ENCODE data around the gene MAP3K1.

MAP3K1 gene

DNA sequence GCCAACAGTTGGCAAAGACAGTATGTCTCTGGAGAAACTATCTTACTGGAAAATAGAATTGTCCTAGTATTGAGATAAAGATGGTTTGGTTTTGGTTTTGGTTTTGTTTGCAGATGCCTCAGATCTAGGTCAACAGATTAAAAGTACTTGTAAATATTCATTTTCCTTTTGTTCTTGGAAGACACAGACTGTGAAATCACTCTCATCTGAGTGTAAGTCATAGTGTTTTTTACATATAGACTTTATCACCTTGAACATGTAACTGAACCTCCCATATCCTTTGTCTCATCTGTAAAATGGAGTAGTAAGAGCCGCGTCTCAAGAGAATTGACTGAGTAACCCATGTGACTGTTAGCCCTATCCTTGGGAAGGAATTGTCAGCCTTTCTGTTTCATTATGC is 34.3 kb downstream of the MAP3K1 start:
- DNase-seq (ENCODE audit: low read depth, low spot score): no peak

DNA sequence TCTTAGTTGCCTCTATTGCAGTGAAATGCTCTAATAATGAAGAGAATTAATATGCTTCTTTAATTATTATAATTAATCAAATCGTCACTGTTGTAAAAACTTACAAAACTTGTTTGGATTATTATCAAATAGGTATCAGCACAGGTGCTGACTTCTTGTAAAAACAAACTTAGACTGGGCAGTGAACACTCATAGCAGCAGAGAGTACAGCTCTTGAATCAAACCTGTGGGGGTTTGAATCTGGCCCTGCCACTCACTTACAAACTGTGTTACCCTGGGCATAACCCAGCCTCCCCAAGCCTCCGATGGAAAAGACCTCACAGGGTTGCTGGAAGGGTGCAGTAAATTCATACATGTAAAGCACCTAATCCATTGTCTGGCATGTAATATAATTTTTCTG is 35.1 kb downstream of the MAP3K1 start:
- DNase-seq (ENCODE audit: low read depth, low spot score): no peak

DNA sequence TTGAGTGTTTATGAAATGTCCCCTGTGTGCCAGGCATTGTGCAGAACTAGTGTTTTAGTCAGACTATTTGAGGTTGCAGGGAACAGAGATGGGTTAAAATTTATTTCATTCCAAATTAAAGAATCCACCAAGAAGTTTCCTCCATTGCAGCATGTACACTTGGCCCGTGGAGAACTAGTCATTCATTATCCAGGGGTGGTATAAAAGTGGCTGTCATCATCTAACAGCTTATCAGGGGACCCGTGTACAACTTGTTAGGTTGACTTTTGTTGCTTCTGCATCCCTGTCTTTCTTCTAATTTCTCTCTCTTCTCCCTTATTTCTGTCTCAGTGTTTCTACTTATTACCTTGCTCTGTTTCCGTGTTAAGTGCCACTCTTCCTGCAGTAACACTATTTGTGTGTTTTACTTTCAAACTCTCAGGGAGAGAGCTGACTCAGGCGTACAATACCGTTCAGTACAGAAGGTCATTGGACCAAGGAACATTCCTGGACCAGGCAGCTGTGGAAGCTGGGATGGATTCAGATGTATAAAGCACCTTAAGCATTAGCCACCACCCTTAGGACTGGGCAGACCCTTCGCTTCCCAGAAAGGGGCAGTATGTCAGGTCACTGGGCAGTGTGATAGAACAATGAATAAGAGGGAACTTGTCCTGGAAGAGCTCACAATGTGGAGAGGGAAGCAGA is 36.1 kb downstream of the MAP3K1 start:
- DNase-seq (ENCODE audit: low read depth, low spot score): no peak

DNA sequence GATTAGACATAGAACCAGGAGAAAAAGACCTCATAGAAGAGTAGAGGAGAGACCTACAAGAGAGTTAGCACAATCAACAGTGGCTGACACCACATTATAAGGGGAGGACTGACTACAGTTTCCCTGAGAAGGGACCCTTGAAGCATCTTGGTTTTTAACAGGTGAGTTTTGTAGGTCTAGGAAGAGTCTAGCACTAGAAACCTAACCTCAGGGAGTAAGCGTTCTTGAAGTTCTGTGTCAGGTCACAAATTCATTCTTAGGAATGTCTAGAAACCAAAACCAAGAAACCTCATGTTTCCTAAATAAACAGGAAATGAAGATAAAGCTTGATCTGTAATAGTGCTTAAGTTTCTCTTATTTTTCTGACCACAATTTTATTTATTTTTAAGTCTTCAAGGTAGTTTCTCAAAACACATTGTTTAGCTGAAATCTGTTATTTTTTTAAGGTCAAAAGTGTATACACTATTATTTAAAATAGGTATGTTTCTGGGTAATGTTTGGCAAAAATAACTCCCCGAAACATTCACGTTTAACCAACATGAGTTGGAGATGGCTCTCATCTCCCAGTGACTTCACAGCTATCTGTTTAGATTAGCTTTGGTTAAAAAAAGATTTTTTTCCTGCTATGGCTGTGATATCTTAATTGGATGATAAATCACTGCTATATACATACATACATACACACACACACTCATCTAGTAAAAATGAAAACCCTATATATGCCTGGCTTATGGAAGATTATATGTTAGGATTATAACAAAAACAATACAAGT is 37.1 kb downstream of the MAP3K1 start:
- DNase-seq (ENCODE audit: low read depth, low spot score): no peak

DNA sequence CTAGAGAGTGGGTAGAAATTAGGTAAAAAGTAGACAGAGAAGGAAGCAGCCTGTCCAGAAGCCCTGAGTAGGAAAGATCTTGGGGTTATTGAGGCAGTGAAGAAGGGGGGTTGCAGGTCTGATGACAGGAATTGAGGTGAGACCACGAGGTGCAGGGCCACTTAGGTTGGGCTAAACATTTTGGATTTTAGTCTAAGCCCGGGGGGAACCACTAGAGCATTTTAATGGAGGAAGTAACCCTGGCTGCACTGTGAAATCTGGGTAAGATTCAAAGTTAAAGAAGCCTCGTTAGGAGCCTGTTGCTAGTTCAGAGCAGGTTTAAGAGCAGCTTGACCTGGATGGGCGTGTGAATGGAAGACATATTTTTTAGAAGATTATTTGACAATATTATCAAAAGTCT is 38.3 kb downstream of the MAP3K1 start:
- no peak for DNase-seq (ENCODE audit: low read depth, low spot score)

DNA sequence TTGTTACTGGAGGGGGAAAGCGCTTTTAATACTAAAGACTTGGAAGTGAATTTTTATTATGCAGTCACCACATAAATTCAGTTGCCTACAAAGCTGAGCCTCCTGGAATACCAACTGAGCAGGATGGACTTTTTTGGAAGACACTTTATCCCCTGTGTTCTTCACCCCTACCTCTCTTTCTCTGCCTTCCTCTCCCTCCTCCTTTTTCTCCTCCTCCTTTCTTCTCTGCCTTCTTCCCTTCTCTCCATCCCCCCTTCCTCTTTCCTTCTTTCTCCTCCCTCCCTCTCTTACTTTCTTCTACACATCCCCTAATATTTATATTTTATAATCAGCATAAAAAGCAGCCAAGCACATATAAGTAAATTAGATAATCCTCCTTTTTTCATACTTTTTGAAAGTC is 39.6 kb downstream of the MAP3K1 start:
- no peak for DNase-seq (ENCODE audit: low read depth, low spot score)

DNA sequence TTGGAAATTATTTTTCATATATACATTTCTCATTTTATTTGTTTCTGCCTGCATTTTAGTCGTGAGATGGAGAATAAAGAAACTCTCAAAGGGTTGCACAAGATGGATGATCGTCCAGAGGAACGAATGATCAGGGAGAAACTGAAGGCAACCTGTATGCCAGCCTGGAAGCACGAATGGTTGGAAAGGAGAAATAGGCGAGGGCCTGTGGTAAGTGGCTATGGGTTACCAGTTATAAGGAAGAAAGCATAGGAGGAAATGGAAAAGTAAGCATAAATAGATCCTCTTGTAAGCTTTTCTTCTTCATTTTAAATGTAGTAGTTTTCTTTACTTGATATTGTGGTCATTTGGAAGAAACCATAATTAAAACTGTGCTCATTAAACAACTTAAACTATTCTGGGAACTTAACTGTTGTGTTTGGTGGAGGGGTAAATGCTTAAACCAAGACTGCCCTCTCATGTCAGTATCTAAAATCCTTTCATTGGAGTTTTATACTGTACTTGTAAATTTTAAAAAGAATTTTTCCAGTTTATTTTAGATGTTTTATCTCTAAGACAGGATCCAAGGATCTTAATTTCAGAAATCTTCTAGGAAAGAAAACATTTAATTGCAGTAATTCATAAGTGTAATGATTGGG is 41.3 kb downstream of the MAP3K1 start:
- no peak for DNase-seq (ENCODE audit: low read depth, low spot score)

DNA sequence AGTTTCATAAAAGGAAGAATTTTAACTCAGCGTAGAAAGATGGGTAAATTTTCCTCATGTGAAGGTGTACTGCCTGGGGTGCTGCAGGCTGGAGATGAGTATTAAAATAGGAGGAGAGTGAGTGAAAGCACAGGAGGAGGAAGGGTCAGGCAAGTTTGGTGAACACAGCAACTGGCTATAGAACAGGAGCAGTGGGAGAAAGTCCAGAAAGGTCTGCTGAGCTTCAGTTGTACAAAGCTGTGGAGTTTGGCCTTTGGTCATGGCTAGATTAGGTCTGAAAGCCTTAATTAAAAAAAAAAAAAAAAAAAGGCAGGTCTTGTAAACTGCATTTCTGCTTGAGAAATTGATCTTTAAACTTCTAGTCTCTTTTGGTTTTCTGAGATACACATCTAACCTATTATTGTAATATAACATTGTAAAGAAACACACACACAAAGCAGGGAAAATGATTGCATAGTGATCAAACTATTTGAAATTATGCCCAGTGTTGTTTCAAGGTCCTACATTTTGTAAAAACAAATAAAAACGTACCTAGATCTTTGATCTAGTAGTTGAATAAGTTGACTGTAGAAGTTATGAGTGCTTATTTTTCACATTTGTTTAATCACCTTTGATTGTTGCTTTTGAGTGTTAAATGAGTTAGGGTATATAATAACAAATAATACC is 43.6 kb downstream of the MAP3K1 start:
- no peak for DNase-seq (ENCODE audit: low read depth, low spot score)

DNA sequence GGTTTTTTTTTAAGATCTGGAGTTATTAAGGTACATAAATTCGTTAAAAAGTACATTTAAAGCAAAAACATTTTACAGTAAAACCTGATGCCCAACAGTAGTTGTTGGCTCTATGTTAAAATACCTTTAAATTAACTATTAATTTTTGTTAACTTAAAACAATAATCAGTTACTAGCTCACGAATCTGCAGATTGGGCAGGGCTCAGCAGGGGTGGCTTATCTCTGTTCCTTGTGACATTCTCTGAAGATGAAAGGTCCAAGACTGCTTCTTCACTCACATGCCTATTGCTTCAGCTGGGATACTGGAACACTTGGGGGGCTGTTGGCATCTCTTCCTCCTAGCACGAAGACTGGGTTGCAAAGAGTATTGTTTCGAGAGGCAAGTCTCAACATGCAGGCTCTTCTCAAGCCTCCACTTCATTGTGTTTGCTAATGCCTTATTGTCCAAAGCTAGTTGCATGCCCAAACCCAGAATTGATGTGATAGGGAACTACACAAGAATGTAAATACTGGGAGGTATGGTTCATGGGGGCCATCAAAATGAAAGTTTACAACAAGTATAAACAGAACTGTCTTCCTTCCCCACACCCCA is 46.6 kb downstream of the MAP3K1 start:
- no peak for DNase-seq (ENCODE audit: low read depth, low spot score)

DNA sequence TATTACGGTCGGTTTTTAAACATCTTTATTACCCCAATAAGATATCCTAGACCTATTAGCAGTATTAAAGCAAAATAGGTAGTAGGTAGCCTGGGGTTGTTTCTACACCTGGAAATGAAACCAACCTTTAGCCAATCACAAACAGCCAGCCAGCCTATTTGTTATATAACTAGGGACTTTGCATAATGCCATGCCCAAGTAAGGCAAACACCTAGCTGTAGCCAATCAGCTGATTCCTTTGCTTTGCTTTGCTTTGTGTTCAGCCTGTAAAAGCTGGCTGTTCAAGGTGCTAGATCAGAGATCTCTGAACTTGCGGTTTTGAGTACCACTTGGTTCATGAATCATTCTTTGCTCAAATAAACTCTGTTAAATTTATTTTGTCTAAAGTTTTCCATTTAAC is 47.6 kb downstream of the MAP3K1 start:
- no peak for DNase-seq (ENCODE audit: low read depth, low spot score)

DNA sequence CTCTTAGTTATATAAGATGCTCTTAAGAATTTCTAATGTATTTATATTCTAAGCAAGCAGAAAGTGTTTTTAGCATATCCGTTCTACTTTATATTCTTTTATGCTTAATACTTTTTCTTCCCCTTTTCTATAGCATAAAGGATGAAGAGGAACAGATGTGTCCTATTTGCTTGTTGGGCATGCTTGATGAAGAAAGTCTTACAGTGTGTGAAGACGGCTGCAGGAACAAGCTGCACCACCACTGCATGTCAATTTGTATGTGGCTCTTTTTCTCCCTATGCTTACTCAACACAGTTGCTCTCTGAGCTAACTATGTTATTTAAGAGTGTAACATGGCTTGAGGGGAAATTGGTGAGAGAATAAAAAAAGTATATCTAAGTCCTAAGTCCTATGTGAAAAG is 56.4 kb downstream of the MAP3K1 start:
- no peak for DNase-seq (ENCODE audit: low read depth, low spot score)

DNA sequence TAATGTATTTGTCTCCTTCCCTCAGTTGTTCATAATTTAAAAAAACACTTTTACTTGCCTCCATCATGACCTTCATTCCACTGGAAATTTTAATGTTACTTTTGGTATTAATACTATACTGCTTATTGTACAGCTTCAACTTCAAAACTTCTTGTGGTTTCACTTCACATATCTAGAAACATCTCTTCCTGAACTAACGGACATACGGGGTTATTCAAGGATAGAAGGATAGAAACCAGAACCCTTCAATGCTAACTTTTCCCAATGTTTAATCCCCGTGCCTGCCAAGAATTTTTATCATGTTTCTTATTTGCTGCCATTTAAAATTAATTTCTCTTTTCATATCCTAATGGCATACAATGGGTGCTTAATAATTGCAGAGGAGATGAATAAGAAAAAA is 57.7 kb downstream of the MAP3K1 start:
- no peak for DNase-seq (ENCODE audit: low read depth, low spot score)

DNA sequence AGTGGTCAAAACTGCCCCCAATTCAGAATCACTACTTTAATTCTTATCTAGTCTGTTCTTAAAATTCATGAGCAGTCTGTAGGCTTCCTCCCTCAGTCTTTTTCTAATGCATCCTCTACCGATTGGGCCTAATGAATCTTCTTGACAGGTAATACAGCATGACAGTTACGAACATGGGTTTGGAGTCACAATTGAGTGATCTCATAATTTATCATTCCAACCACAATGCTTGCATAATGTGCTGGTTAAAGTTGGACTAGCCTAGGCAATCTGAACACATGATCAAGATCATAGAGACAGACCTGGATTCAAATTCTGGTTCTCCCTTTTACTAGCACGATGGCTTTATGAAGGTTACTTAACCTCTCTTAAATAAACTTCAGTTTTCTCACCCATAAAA is 61.0 kb downstream of the MAP3K1 start:
- DNase-seq (ENCODE audit: low read depth, low spot score): no peak

DNA sequence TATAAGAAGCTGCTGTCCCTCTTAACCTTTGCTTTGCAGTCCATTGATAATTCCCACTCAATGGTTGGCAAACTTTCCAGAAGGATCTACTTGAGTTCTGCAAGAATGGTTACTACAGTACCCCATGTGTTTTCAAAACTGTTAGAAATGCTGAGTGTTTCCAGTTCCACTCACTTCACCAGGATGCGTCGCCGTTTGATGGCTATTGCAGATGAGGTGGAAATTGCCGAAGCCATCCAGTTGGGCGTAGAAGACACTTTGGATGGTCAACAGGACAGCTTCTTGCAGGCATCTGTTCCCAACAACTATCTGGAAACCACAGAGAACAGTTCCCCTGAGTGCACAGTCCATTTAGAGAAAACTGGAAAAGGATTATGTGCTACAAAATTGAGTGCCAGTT is 66.2 kb downstream of the MAP3K1 start:
- DNase-seq (ENCODE audit: low read depth, low spot score): no peak

DNA sequence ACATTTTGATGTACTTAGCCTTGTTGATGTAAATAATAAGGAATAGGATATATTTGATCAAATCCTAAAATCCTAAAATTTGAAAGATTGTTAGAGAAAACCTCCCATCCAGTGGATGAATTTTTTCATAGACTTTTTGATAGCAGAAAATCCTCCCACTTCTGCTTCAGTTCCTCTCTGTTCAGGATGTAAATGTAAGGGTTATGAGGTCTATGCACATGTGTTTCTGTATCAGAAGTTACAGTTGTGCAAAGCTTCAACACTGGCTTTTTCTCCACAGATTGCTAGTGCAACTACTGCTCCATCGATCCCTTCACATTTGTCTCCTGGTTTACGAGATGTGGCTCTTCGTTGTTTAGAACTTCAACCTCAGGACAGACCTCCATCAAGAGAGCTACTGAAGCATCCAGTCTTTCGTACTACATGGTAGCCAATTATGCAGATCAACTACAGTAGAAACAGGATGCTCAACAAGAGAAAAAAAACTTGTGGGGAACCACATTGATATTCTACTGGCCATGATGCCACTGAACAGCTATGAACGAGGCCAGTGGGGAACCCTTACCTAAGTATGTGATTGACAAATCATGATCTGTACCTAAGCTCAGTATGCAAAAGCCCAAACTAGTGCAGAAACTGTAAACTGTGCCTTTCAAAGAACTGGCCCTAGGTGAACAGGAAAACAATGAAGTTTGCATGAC is 78.1 kb downstream of the MAP3K1 start:
- no peak for DNase-seq (ENCODE audit: low read depth, low spot score)

DNA sequence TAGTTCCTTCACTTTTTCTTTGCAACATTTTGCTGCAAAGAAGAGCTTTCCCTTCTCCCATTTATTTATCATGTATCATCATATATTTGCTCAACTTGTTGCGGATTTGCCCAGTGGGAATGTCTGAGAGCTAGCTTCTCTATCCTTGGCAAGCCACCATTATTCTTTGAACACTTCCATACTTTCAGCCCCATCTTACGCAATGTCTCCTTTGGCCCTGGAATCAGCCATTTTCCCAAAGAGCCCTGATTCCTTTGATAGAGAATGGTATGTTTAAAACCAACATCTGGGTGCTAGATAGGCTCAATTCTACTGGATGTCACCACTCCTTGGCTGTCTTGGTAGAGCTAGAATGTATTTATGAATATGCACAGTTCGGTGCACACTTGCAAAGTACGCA is 81.4 kb downstream of the MAP3K1 start:
- DNase-seq (ENCODE audit: low read depth, low spot score): no peak

DNA sequence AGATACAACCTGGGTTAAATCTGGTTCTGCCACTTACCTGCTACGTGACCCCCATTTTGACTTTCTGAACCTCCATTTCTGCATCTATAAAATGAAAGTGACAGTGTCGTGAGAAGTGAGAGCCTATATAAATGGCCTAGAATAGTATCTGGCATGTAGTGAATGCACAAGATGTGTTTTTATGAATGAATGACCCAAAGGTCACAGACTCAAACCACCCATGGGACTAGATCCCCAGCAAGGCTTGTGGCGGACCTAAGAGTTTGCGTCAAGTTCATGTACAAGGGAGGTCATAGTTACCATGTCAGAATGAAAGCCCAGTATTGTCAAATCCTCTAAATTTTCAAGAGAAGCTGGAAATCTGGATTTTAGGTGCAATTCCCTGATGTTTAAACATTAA is 82.9 kb downstream of the MAP3K1 start:
- DNase-seq (ENCODE audit: low read depth, low spot score): no peak

DNA sequence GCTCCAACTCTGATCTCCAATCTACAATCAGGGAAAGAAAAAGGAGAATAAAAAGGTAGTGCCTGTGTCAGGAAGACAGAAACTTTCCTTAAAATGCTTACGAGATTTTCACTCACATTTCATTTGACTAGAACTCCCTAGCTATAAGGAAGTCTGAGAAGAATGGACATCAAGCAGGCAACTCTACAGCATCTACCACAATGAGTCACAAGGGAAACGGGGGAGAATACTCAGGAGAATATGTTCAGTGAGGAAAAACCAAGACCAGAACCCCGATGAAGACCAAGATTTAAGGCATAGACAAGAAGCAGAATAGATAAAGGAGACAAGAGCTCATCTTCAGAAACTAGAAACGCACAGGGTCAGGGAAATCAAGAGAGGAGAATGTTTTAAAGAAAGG is 85.0 kb downstream of the MAP3K1 start:
- DNase-seq (ENCODE audit: low read depth, low spot score): no peak

DNA sequence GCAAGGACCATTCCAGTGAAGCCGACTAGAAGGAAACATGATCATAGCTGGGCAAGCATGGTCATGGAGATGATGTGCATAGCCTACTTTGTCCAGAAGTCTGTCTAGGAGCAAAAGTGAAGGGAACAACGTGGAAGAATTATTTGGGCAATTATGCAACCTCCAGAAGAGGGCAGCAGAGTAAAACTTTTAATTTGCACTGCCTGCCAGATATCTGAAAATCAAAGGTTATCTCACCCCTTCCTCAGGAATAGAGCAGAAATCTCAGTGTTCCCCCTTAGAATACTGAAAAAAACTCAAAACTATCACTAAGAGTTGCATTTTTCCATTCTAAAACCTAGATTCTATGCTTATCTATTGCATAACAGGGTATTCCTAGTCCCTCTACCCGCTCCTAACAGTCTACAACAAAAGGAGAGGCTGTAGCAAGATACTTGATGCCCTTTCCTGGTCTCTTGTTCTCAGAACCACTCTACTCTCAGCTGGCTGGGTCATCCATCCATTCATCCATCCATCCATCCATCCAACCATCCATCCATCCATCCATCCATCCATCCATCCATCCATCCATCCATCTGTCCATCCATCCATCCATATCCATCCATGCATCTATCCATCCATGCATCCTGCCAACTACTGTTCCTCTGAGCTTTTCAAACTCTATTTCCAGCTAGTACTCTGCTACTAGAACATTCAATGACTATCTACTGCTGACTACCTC is 85.7 kb downstream of the MAP3K1 start:
- no peak for DNase-seq (ENCODE audit: low read depth, low spot score)

DNA sequence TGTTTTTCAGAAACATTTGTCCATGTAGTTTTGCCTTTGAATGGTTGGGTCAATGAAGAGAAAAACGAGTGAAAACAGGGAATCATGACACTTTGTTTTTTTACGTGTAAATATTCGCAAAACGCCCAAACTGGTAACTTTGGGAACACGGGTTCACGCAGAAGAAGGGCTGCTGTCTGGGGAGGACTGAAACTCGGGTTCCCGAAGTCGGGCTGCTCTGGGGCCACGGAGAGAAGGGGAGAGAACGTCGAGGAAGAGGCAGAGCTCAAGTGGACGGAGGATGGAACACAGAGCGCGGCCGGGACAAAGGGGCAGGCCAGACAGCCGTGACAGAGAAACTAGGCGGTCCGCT is 93.6 kb downstream of the MAP3K1 start:
- DNase-seq (ENCODE audit: low read depth, low spot score): no peak

Measured in iPS DF 19.7 (cell line).